HepG2 (cell line): ENCODE results near the gene STK38L. TPM values are rescaled to one million over a fixed set of nuclear protein-coding genes. Genes with fewer than 3 reads are reported as not detected.

Experiments
- ETV6 ChIP-seq: sonication (generic); formaldehyde crosslinking; conservative IDR thresholded peaks from 2 replicates; pipeline ENCODE4 v1.4.0; 2020; ENCODE audit warnings: missing genetic modification reagents
- FIP1L1 ChIP-seq: fragments of 200-400 bp; formaldehyde crosslinking; IDR thresholded peaks from 2 replicates; pipeline ENCODE4 v1.6.1; 2018; ENCODE audit warnings: low read depth, mild to moderate bottlenecking, low read length, moderate library complexity, borderline replicate concordance; ENCODE audit not compliant: insufficient read depth
- FOXJ3 ChIP-seq: sonication (generic); formaldehyde crosslinking; IDR thresholded peaks from 2 replicates; pipeline ENCODE4 v1.4.0; 2020; ENCODE audit warnings: missing genetic modification reagents, mild to moderate bottlenecking, borderline replicate concordance
- FOXK1 ChIP-seq: sonication (generic); formaldehyde crosslinking; IDR thresholded peaks from 2 replicates; pipeline ENCODE4 v1.4.0; 2020; ENCODE audit warnings: low read depth, missing genetic modification reagents, borderline replicate concordance
- HDAC2 ChIP-seq: sonication (generic); formaldehyde crosslinking; IDR thresholded peaks from 2 replicates; pipeline ENCODE4 v1.4.0; 2020; ENCODE audit warnings: missing genetic modification reagents
- HMGA1 ChIP-seq: sonication (generic); formaldehyde crosslinking; conservative IDR thresholded peaks from 2 replicates; pipeline ENCODE4 v1.4.0; 2020; ENCODE audit warnings: missing genetic modification reagents
- HNRNPH1 ChIP-seq: fragments of 200-400 bp; formaldehyde crosslinking; optimal IDR thresholded peaks from 2 replicates; pipeline ENCODE3; 2017; ENCODE audit warnings: mild to moderate bottlenecking, low read depth, low read length
- HNRNPLL ChIP-seq: fragments of 200-400 bp; formaldehyde crosslinking; IDR thresholded peaks from 2 replicates; pipeline ENCODE4 v1.6.1; 2017; ENCODE audit warnings: mild to moderate bottlenecking, low read depth, low read length; ENCODE audit not compliant: poor library complexity, severe bottlenecking
- HOXA9 ChIP-seq: sonication (generic); formaldehyde crosslinking; IDR thresholded peaks from 2 replicates; pipeline ENCODE4 v1.8.1; 2022; ENCODE audit warnings: missing genetic modification reagents, mild to moderate bottlenecking, moderate library complexity, borderline replicate concordance
- KDM3A ChIP-seq: IDR thresholded peaks from 2 replicates; pipeline ENCODE4 v1.6.1; 2018; ENCODE audit warnings: low read depth, missing compliant biosample characterization
- MATR3 ChIP-seq: sonication (generic); formaldehyde crosslinking; IDR thresholded peaks from 2 replicates; pipeline ENCODE4 v1.4.0; 2020; ENCODE audit warnings: missing genetic modification reagents
- SIX1 ChIP-seq: sonication (generic); formaldehyde crosslinking; IDR thresholded peaks from 2 replicates; pipeline ENCODE4 v1.4.0; 2020; ENCODE audit warnings: missing genetic modification reagents, borderline replicate concordance
- SMAD9 ChIP-seq: sonication (generic); formaldehyde crosslinking; IDR thresholded peaks from 2 replicates; pipeline ENCODE4 v1.5.1; 2020; ENCODE audit warnings: mild to moderate bottlenecking, missing genetic modification reagents
- SP140L ChIP-seq: sonication (generic); formaldehyde crosslinking; IDR thresholded peaks from 2 replicates; pipeline ENCODE4 v1.4.0; 2020; ENCODE audit warnings: missing genetic modification reagents, borderline replicate concordance
- SP5 ChIP-seq: IDR thresholded peaks from 2 replicates; pipeline ENCODE4 v1.6.1; 2016; ENCODE audit warnings: low read depth, borderline replicate concordance
- SRF ChIP-seq: IDR thresholded peaks from 2 replicates; pipeline ENCODE4 v1.6.1; 2011; ENCODE audit warnings: mild to moderate bottlenecking, low read depth, low read length, moderate library complexity
- TMF1 ChIP-seq: sonication (generic); formaldehyde crosslinking; IDR thresholded peaks from 2 replicates; pipeline ENCODE4 v1.8.1; 2022; ENCODE audit warnings: low read depth, missing genetic modification reagents
- ZBTB49 ChIP-seq: sonication (generic); formaldehyde crosslinking; IDR thresholded peaks from 2 replicates; pipeline ENCODE4 v1.4.0; 2020; ENCODE audit warnings: missing genetic modification reagents, borderline replicate concordance
- ZFAT ChIP-seq: sonication (generic); formaldehyde crosslinking; conservative IDR thresholded peaks from 2 replicates; pipeline ENCODE4 v1.8.1; 2023; ENCODE audit warnings: missing genetic modification reagents, inconsistent platforms
- ZNF224 ChIP-seq: sonication (generic); formaldehyde crosslinking; IDR thresholded peaks from 2 replicates; pipeline ENCODE4 v1.5.0; 2020; ENCODE audit warnings: mild to moderate bottlenecking, missing genetic modification reagents
- ZNF235 ChIP-seq: sonication (generic); formaldehyde crosslinking; IDR thresholded peaks from 2 replicates; pipeline ENCODE4 v1.8.1; 2023; ENCODE audit warnings: mild to moderate bottlenecking, missing genetic modification reagents, borderline replicate concordance
- ZNF329 ChIP-seq: sonication (generic); formaldehyde crosslinking; IDR thresholded peaks from 2 replicates; pipeline ENCODE4 v1.9.0; 2021; ENCODE audit warnings: low read depth, mild to moderate bottlenecking, missing genetic modification reagents
- ZNF34 ChIP-seq: sonication (generic); formaldehyde crosslinking; IDR thresholded peaks from 2 replicates; pipeline ENCODE4 v1.4.0; 2020; ENCODE audit warnings: mild to moderate bottlenecking, missing genetic modification reagents, borderline replicate concordance
- ZNF383 ChIP-seq: sonication (generic); formaldehyde crosslinking; IDR thresholded peaks from 2 replicates; pipeline ENCODE4 v1.4.0; 2020; ENCODE audit warnings: missing genetic modification reagents, mild to moderate bottlenecking, borderline replicate concordance
- ZNF446 ChIP-seq: sonication (generic); formaldehyde crosslinking; IDR thresholded peaks from 2 replicates; pipeline ENCODE4 v1.5.0; 2020; ENCODE audit warnings: mild to moderate bottlenecking, missing genetic modification reagents
- ZNF547 ChIP-seq: sonication (generic); formaldehyde crosslinking; IDR thresholded peaks from 2 replicates; pipeline ENCODE4 v1.5.1; 2020; ENCODE audit warnings: mild to moderate bottlenecking, missing genetic modification reagents
- ZNF891 ChIP-seq: sonication (generic); formaldehyde crosslinking; IDR thresholded peaks from 2 replicates; pipeline ENCODE4 v1.5.0; 2020; ENCODE audit warnings: mild to moderate bottlenecking, missing genetic modification reagents
- polyA plus RNA-seq, 8 experiments: library from polyadenylated mRNA; depleted of rRNA in 3 of 8; stranded (reverse) in 7 of 8; unstranded in 1 of 8; fragments of >200 nt; fragmentation: Illumina TruSeq in 4 of 8; extraction: Trizol in 4 of 8; gene quantifications; 2 replicates each; pipeline versions ENCODE4 v1.2.1 to v1.2.3, GENCODE V29; 2011 to 2016; ENCODE audit warnings: low read depth in 4 of 8, missing spikeins in 1 of 8, mixed read lengths in 1 of 8; ENCODE audit not compliant: insufficient read depth in 1 of 8
- total RNA-seq, 5 experiments: library from RNA; depleted of rRNA; stranded (reverse); fragments of >200 nt; fragmentation: Illumina TruSeq; extraction: Trizol; gene quantifications; 2 replicates each; pipeline ENCODE4 v1.2.3, GENCODE V29; 2016; ENCODE audit warnings: low read depth in 1 of 5
- TF ChIP-seq, protein P1 (sequence below): sonication (generic); formaldehyde crosslinking; IDR thresholded peaks from 2 replicates; pipeline ENCODE4 v1.5.0; 2020; ENCODE audit warnings: missing genetic modification reagents

STK38L gene
- total and polyA plus RNA-seq, 2 of the 13 experiments (the other 11 are each of a cell fraction or from before 2014, with no cell fraction given), result 6.1 to 26.4 TPM

- TF ChIP-seq SP140L (CRISPR knock-in tag) (0 out of 2 replicates have a peak, but pooled peaks have one; percentile 43), ZNF446 (CRISPR knock-in tag) (no peak), ZNF383 (no peak), SIX1 (CRISPR knock-in tag) (no peak), ZNF891 (CRISPR knock-in tag) (no peak; the same call in 1 of the 2 replicates), ETV6 (CRISPR knock-in tag) (no peak; the same call in 1 of the 2 replicates), MATR3 (CRISPR knock-in tag) (no peak), FOXK1 (CRISPR knock-in tag) (peak; percentile 65), ZNF547 (peak; percentile 27; the same call in 1 of the 2 replicates), SMAD9 (CRISPR knock-in tag) (no peak), FIP1L1 (no peak), HDAC2 (CRISPR knock-in tag) (peak; percentile 57), SRF (no peak), HOXA9 (CRISPR knock-in tag) (peak; percentile 77; the same call in 1 of the 2 replicates), HMGA1 (CRISPR knock-in tag) (no peak), ZFAT (0 out of 2 replicates have a peak, but pooled peaks have one; percentile 65), ZNF235 (CRISPR knock-in tag) (0 out of 2 replicates have a peak, but pooled peaks have one; percentile 28), TMF1 (CRISPR knock-in tag) (peak; percentile 23; the same call in 1 of the 2 replicates), ZNF224 (CRISPR knock-in tag) (no peak), ZNF34 (no peak), ZNF329 (CRISPR knock-in tag) (no peak), FOXJ3 (CRISPR knock-in tag) (no peak; the same call in 1 of the 2 replicates), ZBTB49 (CRISPR knock-in tag) (no peak), HNRNPH1 (no peak), SP5 (CRISPR knock-in tag) (peak; percentile 56; the same call in 1 of the 2 replicates), KDM3A (CRISPR knock-in tag) (peak; percentile 74), HNRNPLL (peak; percentile 91)
- TF ChIP-seq, protein P1, sequence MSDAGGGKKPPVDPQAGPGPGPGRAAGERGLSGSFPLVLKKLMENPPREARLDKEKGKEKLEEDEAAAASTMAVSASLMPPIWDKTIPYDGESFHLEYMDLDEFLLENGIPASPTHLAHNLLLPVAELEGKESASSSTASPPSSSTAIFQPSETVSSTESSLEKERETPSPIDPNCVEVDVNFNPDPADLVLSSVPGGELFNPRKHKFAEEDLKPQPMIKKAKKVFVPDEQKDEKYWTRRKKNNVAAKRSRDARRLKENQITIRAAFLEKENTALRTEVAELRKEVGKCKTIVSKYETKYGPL (CRISPR knock-in tag), result peak; percentile 55; the same call in 1 of the 2 replicates
Observed at GRCh38 chr12:27243804-27244688, at the start of gene STK38L (continued).
